Hepatocyte (in vitro differentiated cells): ENCODE measurements around the gene NOL9. TPM values are rescaled to one million over a fixed set of nuclear protein-coding genes. Genes with fewer than 3 reads are reported as not detected.

Experiments used
- DNase-seq: peaks from one replicate; pipeline ENCODE4 v3.0.0-alpha.2; 2016; ENCODE audit warnings: low spot score
- H2AFZ ChIP-seq: fragments of 200-600 bp; sonication (generic); 2 replicates; pipeline ENCODE4 v1.6.0; 2016; ENCODE audit warnings: antibody characterized with exemption, mild to moderate bottlenecking
- H3K27ac ChIP-seq: fragments of 200-600 bp; sonication (generic); 2 replicates; pipeline ENCODE4 v1.5.1; 2016; ENCODE audit warnings: mild to moderate bottlenecking
- H3K27me3 ChIP-seq: fragments of 200-600 bp; sonication (generic); 2 replicates; pipeline ENCODE4 v1.6.1; 2016
- H3K36me3 ChIP-seq: fragments of 200-600 bp; sonication (generic); replicated peaks from 2 replicates; pipeline ENCODE4 v1.5.1; 2016; ENCODE audit warnings: low read depth; ENCODE audit not compliant: insufficient read depth
- H3K4me1 ChIP-seq: fragments of 200-600 bp; sonication (generic); 2 replicates; pipeline ENCODE4 v1.5.1; 2016; ENCODE audit warnings: mild to moderate bottlenecking, moderate library complexity; ENCODE audit not compliant: insufficient read depth
- H3K4me2 ChIP-seq: fragments of 200-600 bp; sonication (generic); 2 replicates; pipeline ENCODE4 v1.6.0; 2016
- H3K4me3 ChIP-seq: fragments of 200-600 bp; sonication (generic); 2 replicates; pipeline ENCODE4 v1.5.1; 2016; ENCODE audit warnings: mild to moderate bottlenecking
- H3K79me2 ChIP-seq: fragments of 200-600 bp; sonication (generic); 2 replicates; pipeline ENCODE4 v1.6.0; 2017; ENCODE audit warnings: mild to moderate bottlenecking
- H3K9me2 ChIP-seq: fragments of 200-600 bp; sonication (generic); replicated peaks from 2 replicates; pipeline ENCODE4 v1.6.0; 2017; ENCODE audit warnings: mild to moderate bottlenecking; ENCODE audit not compliant: insufficient read depth
- H3K9me3 ChIP-seq: fragments of 200-600 bp; sonication (generic); 2 replicates; pipeline ENCODE4 v1.5.1; 2016; ENCODE audit warnings: low read depth, mild to moderate bottlenecking
- H4K20me1 ChIP-seq: fragments of 200-600 bp; sonication (generic); 2 replicates; pipeline ENCODE4 v1.6.0; 2016; ENCODE audit warnings: mild to moderate bottlenecking; ENCODE audit not compliant: insufficient read depth, poor library complexity, severe bottlenecking
- CTCF ChIP-seq: fragments of 200-600 bp; sonication (generic); IDR thresholded peaks from 2 replicates; pipeline ENCODE4 v1.5.1; 2016; ENCODE audit warnings: antibody characterized with exemption, mild to moderate bottlenecking; ENCODE audit not compliant: poor library complexity
- EZH2 ChIP-seq: fragments of 200-600 bp; sonication (generic); IDR thresholded peaks from 2 replicates; pipeline ENCODE4 v1.6.1; 2016; ENCODE audit warnings: antibody characterized with exemption, mild to moderate bottlenecking, borderline replicate concordance
- EZH2phosphoT487 ChIP-seq: fragments of 200-600 bp; sonication (generic); IDR thresholded peaks from one replicate; pipeline ENCODE4 v1.6.1; 2018; ENCODE audit warnings: antibody characterized with exemption, mild to moderate bottlenecking, low read depth, moderate library complexity; ENCODE audit not compliant: unreplicated experiment, severe bottlenecking
- WGBS: methylation state at CpG from one replicate; pipeline ENCODE4 v1.1.6; 2016; ENCODE audit warnings: low lambda C conversion rate; ENCODE audit errors: missing lambda C conversion rate; 5-methylcytosine and 5-hydroxymethylcytosine counted together
- polyA plus RNA-seq: library from polyadenylated mRNA; unstranded; fragments of >200 nt; fragmentation: Nextera tagmentation; extraction: Ambion mirVana; gene quantifications from 2 replicates; pipeline ENCODE4 v1.2.1, GENCODE V29; 2016
- total RNA-seq: library from RNA; depleted of rRNA; stranded (reverse); fragments of >200 nt; gene quantifications from 2 replicates; pipeline ENCODE4 v1.2.3, GENCODE V29; 2014

Gene NOL9
- total and polyA plus RNA-seq, 2 experiments from 2014 or later, result 13.7 to 21.6 TPM

DNA sequence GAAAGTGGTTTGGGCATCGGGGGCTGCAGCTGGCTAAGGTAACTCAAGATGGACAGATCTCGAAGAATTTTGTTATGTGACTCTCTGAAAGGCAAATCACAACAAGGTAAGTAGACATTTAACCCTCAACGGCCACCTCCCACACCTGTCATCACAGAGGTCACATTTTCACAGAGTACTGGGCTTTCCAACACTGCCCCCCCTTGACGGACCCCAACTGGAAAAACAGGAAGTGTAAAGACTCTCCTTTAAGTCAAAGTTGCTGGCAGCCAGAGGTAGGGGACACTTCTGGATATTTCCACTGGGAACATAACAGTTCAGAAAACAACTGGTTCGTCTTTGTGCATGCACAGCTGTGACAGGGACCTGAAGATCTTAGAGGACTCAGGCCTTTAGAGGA lies 22.3 kb downstream of the NOL9 start:
- 93% methylated on average over 5 of the region's 5 CpGs for WGBS
- Histone ChIP-seq H4K20me1 (no peaks in the 10 kb centered on the region), H3K27ac (no peak overlapping the region), H3K4me3 (no peak overlapping the region), H3K9me2 (no peaks in the 10 kb centered on the region), H3K36me3 (peaks cover 3% of the 10 kb centered on the region), H3K27me3 (no peaks in the 10 kb centered on the region), H3K9me3 (no peaks in the 10 kb centered on the region), H3K79me2 (no peaks in the 10 kb centered on the region), H3K4me1 (no peaks in the 10 kb centered on the region), H3K4me2 (no peak overlapping the region), H2AFZ (no peak overlapping the region)
- DNase-seq, result no peak
- no peak for TF ChIP-seq EZH2phosphoT487
- no peak for TF ChIP-seq EZH2
- no peak for TF ChIP-seq CTCF

DNA sequence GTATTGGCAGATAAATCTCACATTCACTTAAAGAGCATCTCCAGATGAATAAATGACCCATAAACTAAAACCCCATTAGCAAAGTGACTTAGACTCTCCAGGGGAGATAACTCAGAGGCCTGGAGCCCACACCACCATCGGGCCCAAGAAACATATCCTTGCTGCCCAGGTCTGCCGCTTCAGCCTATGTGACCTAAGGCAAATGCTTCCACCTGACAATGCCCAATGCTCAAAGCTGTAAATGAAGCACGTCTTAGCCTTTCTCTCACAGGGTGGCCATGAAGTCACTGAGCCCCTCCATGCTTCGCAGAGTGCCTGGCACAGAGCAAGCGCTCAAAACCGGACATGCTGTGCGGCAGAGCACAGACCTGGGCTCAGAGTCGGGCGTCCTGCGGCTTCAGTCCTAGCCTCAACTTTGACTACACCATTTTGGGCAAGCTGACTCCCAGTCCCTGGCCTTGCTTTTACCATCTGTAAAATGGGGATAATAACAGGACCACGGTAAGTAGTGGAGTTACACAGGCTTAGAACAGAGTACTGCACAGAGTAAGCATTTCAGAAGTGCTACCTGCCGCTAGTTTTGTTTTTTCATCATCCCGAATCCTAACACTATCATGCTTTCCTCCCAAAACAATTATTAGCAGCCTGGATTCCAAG lies 23.7 kb downstream of the NOL9 start:
- H3K9me3 ChIP-seq, result no peaks in the 10 kb centered on the region
- no peak overlapping the region for H3K27ac ChIP-seq
- no peak overlapping the region for H3K4me3 ChIP-seq
- 98% methylated on average over 13 of the region's 13 CpGs for WGBS
- H3K36me3 ChIP-seq, result peaks cover 3% of the 10 kb centered on the region
- no peaks in the 10 kb centered on the region for H4K20me1 ChIP-seq
- no peak overlapping the region for H2AFZ ChIP-seq
- no peak overlapping the region for H3K4me2 ChIP-seq
- no peak for TF ChIP-seq CTCF
- TF ChIP-seq EZH2, result no peak
- no peak for TF ChIP-seq EZH2phosphoT487
- H3K27me3 ChIP-seq, result no peaks in the 10 kb centered on the region
- no peaks in the 10 kb centered on the region for H3K4me1 ChIP-seq
- no peaks in the 10 kb centered on the region for H3K9me2 ChIP-seq
- no peak for DNase-seq
- H3K79me2 ChIP-seq, result no peaks in the 10 kb centered on the region

- H3K27me3 ChIP-seq, result no peaks in the 10 kb centered on the region
- H3K4me2 ChIP-seq, result no peak overlapping the region
- H3K9me2 ChIP-seq, result no peaks in the 10 kb centered on the region
- H4K20me1 ChIP-seq, result no peaks in the 10 kb centered on the region
- no peak overlapping the region for H2AFZ ChIP-seq
- no peaks in the 10 kb centered on the region for H3K79me2 ChIP-seq
- no peak for DNase-seq
- no peaks in the 10 kb centered on the region for H3K9me3 ChIP-seq
- TF ChIP-seq CTCF, result no peak
- no peak overlapping the region for H3K27ac ChIP-seq
- H3K4me1 ChIP-seq, result no peaks in the 10 kb centered on the region
- H3K4me3 ChIP-seq, result no peak overlapping the region
- peaks cover 3% of the 10 kb centered on the region for H3K36me3 ChIP-seq
- 99% methylated on average over 7 of the region's 7 CpGs for WGBS
Observed at GRCh38 chr1:6528492-6528891, 25.8 kb downstream of the NOL9 start.

GRCh38 chr1:6526316-6526715 lies 28.0 kb downstream of the NOL9 start:
- Histone ChIP-seq H3K9me3 (no peaks in the 10 kb centered on the region), H3K36me3 (peaks cover 3% of the 10 kb centered on the region), H3K4me1 (no peaks in the 10 kb centered on the region), H3K27ac (no peak overlapping the region), H3K4me2 (no peak overlapping the region), H2AFZ (no peak overlapping the region), H3K4me3 (no peak overlapping the region), H3K9me2 (no peaks in the 10 kb centered on the region), H3K79me2 (no peaks in the 10 kb centered on the region), H3K27me3 (no peaks in the 10 kb centered on the region), H4K20me1 (no peaks in the 10 kb centered on the region)
- DNase-seq, result no peak
- no peak for TF ChIP-seq EZH2
- TF ChIP-seq EZH2phosphoT487, result no peak
- TF ChIP-seq CTCF, result no peak
- 88% methylated on average over 11 of the region's 11 CpGs for WGBS
